SK-N-MC (cell line): Measurements from ENCODE around the gene BMPR1B.

ENCODE experiments used
- EZH2 ChIP-seq: fragments of 200-600 bp; sonication (generic); IDR thresholded peaks from one replicate; pipeline ENCODE4 v1.6.1; 2017; ENCODE audit warnings: antibody characterized with exemption
- FOXP2 ChIP-seq: optimal IDR thresholded peaks from 2 replicates; pipeline ENCODE3; 2011; ENCODE audit warnings: mild to moderate bottlenecking, moderate library complexity; ENCODE audit not compliant: insufficient read depth; ENCODE audit errors: extremely low read length, control extremely low read depth
- POLR2AphosphoS5 ChIP-seq: IDR thresholded peaks from 2 replicates; pipeline ENCODE4 v1.6.1; 2012; ENCODE audit warnings: mild to moderate bottlenecking, low read depth, low read length, borderline replicate concordance

DNA sequence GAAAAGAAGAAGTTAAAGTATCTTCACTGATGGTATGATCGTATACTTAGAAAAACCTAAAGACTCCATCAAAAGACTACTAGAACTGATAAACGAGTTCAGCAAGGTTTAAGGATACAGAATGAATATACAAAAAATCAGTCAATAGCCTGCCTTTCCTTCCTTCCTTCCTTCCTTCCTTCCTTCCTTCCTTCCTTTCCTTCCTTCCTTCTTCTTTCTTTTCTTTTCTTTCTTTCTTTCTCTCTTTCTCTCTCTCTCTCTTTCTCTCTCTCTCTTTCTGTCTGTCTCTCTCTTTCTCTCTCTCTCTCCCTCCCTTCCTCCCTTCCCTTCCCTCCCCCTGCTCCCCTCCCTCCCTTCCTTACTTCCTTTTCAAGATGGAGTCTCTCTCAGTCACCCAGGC is 362.7 kb downstream of the BMPR1B start:
- TF ChIP-seq EZH2 (no peak), POLR2AphosphoS5 (no peak), FOXP2 (no peak)
